PFSK-1 (cell line): ENCODE results near the gene TUBA4A.

Experiments used
- POLR2AphosphoS5 ChIP-seq: IDR thresholded peaks from 2 replicates; pipeline ENCODE4 v1.6.1; 2012; ENCODE audit warnings: low read depth, mild to moderate bottlenecking, control low read depth, low read length, moderate library complexity
- SIN3A ChIP-seq: IDR thresholded peaks from 2 replicates; pipeline ENCODE4 v1.6.1; 2012; ENCODE audit warnings: mild to moderate bottlenecking, low read length, moderate library complexity, borderline replicate concordance; ENCODE audit not compliant: insufficient read depth
- TF ChIP-seq, protein P1 (sequence below), 2 experiments: IDR thresholded peaks; 2 replicates each; pipeline versions ENCODE4 v1.6.1 to v1.8.0; 2011 to 2012; ENCODE audit warnings: low read depth in 2 of 2, low read length in 2 of 2, control low read depth in 1 of 2, inconsistent platforms in 1 of 2, mild to moderate bottlenecking in 1 of 2, moderate library complexity in 1 of 2; ENCODE audit not compliant: insufficient read depth in 1 of 2

DNA sequence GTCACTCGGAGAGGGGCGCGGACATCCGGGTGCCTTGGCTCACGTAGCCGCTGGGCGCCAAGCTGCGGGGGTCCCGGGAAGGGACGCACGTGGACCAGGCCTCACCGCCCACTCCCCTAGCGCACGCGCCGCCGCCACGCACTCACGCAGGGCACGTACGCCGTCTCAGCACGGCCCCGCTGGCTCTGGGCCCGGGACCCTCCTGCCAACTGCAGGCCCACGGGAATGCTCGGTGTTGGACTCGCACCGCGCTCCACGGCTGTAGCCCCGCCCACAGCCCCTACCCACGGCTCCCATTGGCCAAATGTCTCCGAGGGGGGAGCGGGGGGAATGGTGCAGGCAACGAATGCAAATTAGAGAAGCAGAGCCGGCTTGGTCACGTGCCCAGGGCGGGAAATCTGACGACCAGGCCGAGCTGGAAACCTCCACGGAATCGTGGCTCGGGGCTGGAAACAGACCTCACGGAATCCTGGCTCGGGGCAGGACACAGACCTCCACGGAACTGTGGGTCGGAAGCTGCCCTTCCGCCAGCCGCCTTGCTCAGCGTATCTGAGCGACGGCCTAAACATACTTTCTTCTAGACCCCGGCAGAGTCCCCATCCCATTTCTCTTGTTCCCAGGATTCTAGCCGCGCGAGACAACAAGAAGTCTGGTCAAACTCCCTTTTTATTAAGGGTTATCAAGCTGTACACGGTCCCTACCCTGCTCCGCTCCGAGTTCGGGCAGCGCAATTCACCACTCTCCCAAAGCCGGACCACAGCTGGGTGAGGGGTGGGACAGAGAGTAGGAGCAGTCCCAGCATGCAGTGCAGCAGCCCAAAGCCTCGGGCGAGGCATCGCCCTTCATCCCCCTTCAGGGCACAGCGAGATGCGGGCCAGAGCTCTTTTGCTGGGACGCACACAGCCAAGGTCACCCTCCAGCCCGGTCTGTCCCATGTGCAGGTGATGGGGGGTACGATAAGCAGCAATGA is 34.7 kb downstream of the TUBA4A start, which contains the start of gene ABCB6:
- TF ChIP-seq POLR2AphosphoS5 (peak; percentile 90), SIN3A (peak; percentile 4; the same call in 1 of the 2 replicates)
- TF ChIP-seq, protein P1, sequence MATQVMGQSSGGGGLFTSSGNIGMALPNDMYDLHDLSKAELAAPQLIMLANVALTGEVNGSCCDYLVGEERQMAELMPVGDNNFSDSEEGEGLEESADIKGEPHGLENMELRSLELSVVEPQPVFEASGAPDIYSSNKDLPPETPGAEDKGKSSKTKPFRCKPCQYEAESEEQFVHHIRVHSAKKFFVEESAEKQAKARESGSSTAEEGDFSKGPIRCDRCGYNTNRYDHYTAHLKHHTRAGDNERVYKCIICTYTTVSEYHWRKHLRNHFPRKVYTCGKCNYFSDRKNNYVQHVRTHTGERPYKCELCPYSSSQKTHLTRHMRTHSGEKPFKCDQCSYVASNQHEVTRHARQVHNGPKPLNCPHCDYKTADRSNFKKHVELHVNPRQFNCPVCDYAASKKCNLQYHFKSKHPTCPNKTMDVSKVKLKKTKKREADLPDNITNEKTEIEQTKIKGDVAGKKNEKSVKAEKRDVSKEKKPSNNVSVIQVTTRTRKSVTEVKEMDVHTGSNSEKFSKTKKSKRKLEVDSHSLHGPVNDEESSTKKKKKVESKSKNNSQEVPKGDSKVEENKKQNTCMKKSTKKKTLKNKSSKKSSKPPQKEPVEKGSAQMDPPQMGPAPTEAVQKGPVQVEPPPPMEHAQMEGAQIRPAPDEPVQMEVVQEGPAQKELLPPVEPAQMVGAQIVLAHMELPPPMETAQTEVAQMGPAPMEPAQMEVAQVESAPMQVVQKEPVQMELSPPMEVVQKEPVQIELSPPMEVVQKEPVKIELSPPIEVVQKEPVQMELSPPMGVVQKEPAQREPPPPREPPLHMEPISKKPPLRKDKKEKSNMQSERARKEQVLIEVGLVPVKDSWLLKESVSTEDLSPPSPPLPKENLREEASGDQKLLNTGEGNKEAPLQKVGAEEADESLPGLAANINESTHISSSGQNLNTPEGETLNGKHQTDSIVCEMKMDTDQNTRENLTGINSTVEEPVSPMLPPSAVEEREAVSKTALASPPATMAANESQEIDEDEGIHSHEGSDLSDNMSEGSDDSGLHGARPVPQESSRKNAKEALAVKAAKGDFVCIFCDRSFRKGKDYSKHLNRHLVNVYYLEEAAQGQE (IDR thresholded peaks at IDR 0.05; ENCODE audit: insufficient read depth in 1 of 2, low read depth in 2 of 2, low read length in 2 of 2) = no peak
